A549 (cell line): Measurements from ENCODE around the gene INPP5A.

Source experiments
- CBX8 ChIP-seq: fragments of 200-600 bp; sonication (generic); IDR thresholded peaks from 2 replicates; pipeline ENCODE4 v1.6.1; 2016
- CEBPB ChIP-seq, 2 experiments: fragments of >200 bp in 1 of 2; sonication (Bioruptor Twin) in 1 of 2; formaldehyde crosslinking in 1 of 2; IDR thresholded peaks; 2 replicates each; pipeline ENCODE4 v1.6.1; 2012 to 2016
- CHD2 ChIP-seq: fragments of 150-350 bp; IDR thresholded peaks from 2 replicates; pipeline ENCODE4 v1.6.1; 2014; ENCODE audit warnings: low read length; ENCODE audit not compliant: partially characterized antibody
- CHD4 ChIP-seq: fragments of 200-600 bp; sonication (generic); IDR thresholded peaks from 2 replicates; pipeline ENCODE4 v1.6.1; 2016; ENCODE audit warnings: antibody characterized with exemption, mild to moderate bottlenecking, borderline replicate concordance
- EP300 ChIP-seq, 2 experiments: fragments of >200 bp; sonication (Bioruptor Twin); formaldehyde crosslinking; IDR thresholded peaks; 2 replicates in 1 of 2; 3 replicates in 1 of 2; pipeline ENCODE4 v1.6.1; 2016 to 2017
- GATA3 ChIP-seq: IDR thresholded peaks from 2 replicates; pipeline ENCODE4 v1.6.1; 2012; ENCODE audit warnings: borderline replicate concordance
- MAFK ChIP-seq: fragments of 450-650 bp; IDR thresholded peaks from 2 replicates; pipeline ENCODE4 v1.6.1; 2014; ENCODE audit not compliant: partially characterized antibody
- POLR2A ChIP-seq: IDR thresholded peaks from 2 replicates; pipeline ENCODE4 v1.6.1; 2012; ENCODE audit warnings: mild to moderate bottlenecking, low read length
- RAD21 ChIP-seq, 2 experiments: fragments of >200 bp in 1 of 2; sonication (Bioruptor Twin) in 1 of 2; formaldehyde crosslinking in 1 of 2; IDR thresholded peaks in 1 of 2; conservative IDR thresholded peaks in 1 of 2; 2 replicates in 1 of 2; 3 replicates in 1 of 2; pipeline ENCODE4 v1.6.1; 2012 to 2018; ENCODE audit warnings: inconsistent platforms in 1 of 2
- TP53 ChIP-seq: fragments of 250-450 bp; sonication (Bioruptor Pico); IDR thresholded peaks from 2 replicates; pipeline ENCODE4 v1.5.0; 2021; ENCODE audit warnings: mild to moderate bottlenecking, moderate library complexity
- TF ChIP-seq, protein P1 (sequence below): fragments of >200 bp; sonication (Bioruptor Twin); formaldehyde crosslinking; IDR thresholded peaks from 3 replicates; pipeline ENCODE4 v1.5.1; 2016

DNA sequence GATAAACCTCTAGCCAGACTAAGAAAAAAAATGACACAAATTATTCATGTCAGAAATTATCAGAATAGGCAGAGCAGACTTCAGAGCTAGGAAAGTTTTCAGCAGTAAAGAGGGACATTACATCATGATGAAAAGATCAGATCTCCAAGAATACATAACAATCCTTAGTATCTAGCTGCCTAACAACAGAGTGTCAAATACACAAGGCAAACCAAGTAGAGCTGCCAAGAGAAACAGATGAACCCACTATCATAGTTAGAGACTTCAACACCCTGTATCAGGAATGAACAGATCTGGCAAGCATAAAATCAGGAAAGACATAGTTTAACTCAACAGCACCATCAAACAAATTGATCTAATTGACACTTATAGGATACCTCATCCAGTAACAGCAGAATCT, 156.1 kb downstream of the INPP5A start:
- TF ChIP-seq EP300 (IDR thresholded peaks at IDR 0.05): no peak
- TF ChIP-seq, protein P1, sequence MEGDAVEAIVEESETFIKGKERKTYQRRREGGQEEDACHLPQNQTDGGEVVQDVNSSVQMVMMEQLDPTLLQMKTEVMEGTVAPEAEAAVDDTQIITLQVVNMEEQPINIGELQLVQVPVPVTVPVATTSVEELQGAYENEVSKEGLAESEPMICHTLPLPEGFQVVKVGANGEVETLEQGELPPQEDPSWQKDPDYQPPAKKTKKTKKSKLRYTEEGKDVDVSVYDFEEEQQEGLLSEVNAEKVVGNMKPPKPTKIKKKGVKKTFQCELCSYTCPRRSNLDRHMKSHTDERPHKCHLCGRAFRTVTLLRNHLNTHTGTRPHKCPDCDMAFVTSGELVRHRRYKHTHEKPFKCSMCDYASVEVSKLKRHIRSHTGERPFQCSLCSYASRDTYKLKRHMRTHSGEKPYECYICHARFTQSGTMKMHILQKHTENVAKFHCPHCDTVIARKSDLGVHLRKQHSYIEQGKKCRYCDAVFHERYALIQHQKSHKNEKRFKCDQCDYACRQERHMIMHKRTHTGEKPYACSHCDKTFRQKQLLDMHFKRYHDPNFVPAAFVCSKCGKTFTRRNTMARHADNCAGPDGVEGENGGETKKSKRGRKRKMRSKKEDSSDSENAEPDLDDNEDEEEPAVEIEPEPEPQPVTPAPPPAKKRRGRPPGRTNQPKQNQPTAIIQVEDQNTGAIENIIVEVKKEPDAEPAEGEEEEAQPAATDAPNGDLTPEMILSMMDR: no peak
- no peak for TF ChIP-seq POLR2A
- TF ChIP-seq GATA3: no peak
- TF ChIP-seq CEBPB (IDR thresholded peaks at IDR 0.05): no peak
- no peak for TF ChIP-seq CBX8
- TF ChIP-seq CHD4: no peak
- no peak for TF ChIP-seq MAFK
- TF ChIP-seq TP53: no peak
- TF ChIP-seq CHD2: no peak
- TF ChIP-seq RAD21 (conservative IDR thresholded peaks at IDR 0.05 in 1 of 2, IDR thresholded peaks at IDR 0.05 in 1 of 2): no peak
